ENCODE data around the gene DYNLT1. TPM values are rescaled to one million over a fixed set of nuclear protein-coding genes. Genes with fewer than 3 reads are reported as not detected.
"Not testable (repeated sequence)": the region's sequence is repeated elsewhere in the genome, so short reads cannot be mapped to it uniquely, and the experiment has no call there.

The DYNLT1 gene
- total and polyA plus RNA-seq, 9 of the 15 experiments (the other 6 are each of a cell fraction or from before 2014, with no cell fraction given) = 42.2 to 583 (median 127) TPM

DNA sequence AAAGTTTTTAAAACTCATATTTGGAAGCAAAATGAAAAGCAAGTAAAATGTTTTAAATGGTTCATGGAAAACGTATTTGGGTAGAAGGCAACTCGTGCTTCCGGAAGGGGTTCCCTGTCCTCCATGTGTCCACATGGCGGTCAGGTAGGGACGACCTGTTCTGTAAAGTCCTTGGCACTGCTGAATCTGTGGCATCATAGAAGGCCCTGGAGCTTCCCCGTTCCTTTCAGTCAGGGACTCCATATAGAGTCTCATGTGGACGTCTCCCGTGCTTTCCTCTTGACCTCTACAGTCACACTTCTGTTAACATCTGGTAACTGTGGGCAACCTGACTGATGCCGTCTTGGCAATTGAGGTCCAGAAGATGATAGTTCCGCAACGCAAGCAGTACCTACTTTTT is 11.4 kb downstream of the DYNLT1 start (continued):
- TF ChIP-seq, protein P1, sequence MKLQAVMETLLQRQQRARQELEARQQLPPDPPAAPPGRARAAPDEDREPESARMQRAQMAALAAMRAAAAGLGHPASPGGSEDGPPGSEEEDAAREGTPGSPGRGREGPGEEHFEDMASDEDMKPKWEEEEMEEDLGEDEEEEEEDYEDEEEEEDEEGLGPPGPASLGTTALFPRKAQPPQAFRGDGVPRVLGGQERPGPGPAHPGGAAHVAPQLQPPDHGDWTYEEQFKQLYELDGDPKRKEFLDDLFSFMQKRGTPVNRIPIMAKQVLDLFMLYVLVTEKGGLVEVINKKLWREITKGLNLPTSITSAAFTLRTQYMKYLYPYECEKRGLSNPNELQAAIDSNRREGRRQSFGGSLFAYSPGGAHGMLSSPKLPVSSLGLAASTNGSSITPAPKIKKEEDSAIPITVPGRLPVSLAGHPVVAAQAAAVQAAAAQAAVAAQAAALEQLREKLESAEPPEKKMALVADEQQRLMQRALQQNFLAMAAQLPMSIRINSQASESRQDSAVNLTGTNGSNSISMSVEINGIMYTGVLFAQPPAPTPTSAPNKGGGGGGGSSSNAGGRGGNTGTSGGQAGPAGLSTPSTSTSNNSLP (IDR thresholded peaks at IDR 0.05; ENCODE audit: borderline replicate concordance, low read depth, low read length) = no peak
- TF ChIP-seq BDP1 (IDR thresholded peaks at IDR 0.05; ENCODE audit: insufficient read depth, insufficient read length) = no peak
- no peak for TF ChIP-seq ARNT (IDR thresholded peaks at IDR 0.05)
- TF ChIP-seq BCOR (IDR thresholded peaks at IDR 0.05) = no peak
- no peak for TF ChIP-seq PPARD (CRISPR knock-in tag; IDR thresholded peaks at IDR 0.05)
- TF ChIP-seq HIVEP1 (CRISPR knock-in tag; IDR thresholded peaks at IDR 0.05) = no peak

- H2AFZ ChIP-seq (ENCODE audit: low read depth, low read length); intact Hi-C loops (cut with micrococcal nuclease); ATAC-seq; H3K9ac ChIP-seq (ENCODE audit: insufficient read depth in 1 of 2, low read depth in 2 of 2, low read length in 2 of 2); CTCF ChIA-PET (ENCODE audit: low intra/inter-chr PET ratio); H3K79me2 ChIP-seq (ENCODE audit: control insufficient read depth, insufficient read depth, low read length); in situ Hi-C loops (cut with MboI); FAIRE-seq; H3K9me3 ChIP-seq (replicated peaks; ENCODE audit: control insufficient read depth, insufficient read depth, low read depth, low read length); DNase-seq (ENCODE audit: extremely low read depth in 1 of 4, low spot score in 3 of 4); H3K4me3 ChIP-seq; H3K9me1 ChIP-seq (ENCODE audit: control insufficient read depth, insufficient read depth, low read length); H3K27me3 ChIP-seq (ENCODE audit: control insufficient read depth in 2 of 2, insufficient read depth in 2 of 2, low read length in 2 of 2); BruUV-seq (replicated peaks); TF ChIP-seq ATF3 (IDR thresholded peaks at IDR 0.05): not testable (repeated sequence)
- POLR2A ChIA-PET = interaction anchor here (1.0 kb wide), 1 partner anchor 17 kb away, joined by 4 read pairs; no protein-coding TSS in a partner anchor
- Histone ChIP-seq H3K36me3 (ENCODE audit: control insufficient read depth, insufficient read depth, low read length) (peaks cover 93% of the 10 kb centered on the region), H4K20me1 (replicated peaks; ENCODE audit: control insufficient read depth, insufficient read depth, low read length) (peaks cover 12% of the 10 kb centered on the region), H3K27ac (ENCODE audit: extremely low read depth, low read depth, low read length) (peak overlapping the region; percentile 51; the same call in 2 of the 3 replicates), H3K4me1 (replicated peaks in 1 of 2; ENCODE audit: control insufficient read depth in 2 of 2, insufficient read depth in 2 of 2, low read length in 2 of 2) (peaks cover 17% of the 10 kb centered on the region in 2 experiments), H3K4me2 (ENCODE audit: insufficient read depth, low read length) (peak overlapping the region; percentile 39)
- 95% methylated on average over 3 of the region's 3 CpGs for WGBS (ENCODE audit: insufficient coverage, low coverage, missing lambda C conversion rate)
- TF ChIP-seq FOXA3 (CRISPR knock-in tag; conservative IDR thresholded peaks at IDR 0.05 in 1 of 2, IDR thresholded peaks at IDR 0.05 in 1 of 2) (0 out of 4 replicates have a peak, but pooled peaks of 1 of the 2 experiments have one; percentile 5), TEAD1 (CRISPR knock-in tag; IDR thresholded peaks at IDR 0.05) (peak in 1 of 2 experiments; percentile 76; a peak in 1 of 4 replicates), ZNF143 (CRISPR knock-in tag; IDR thresholded peaks at IDR 0.05) (0 out of 2 replicates have a peak, but pooled peaks have one; percentile 39), ZNF263 (CRISPR knock-in tag; IDR thresholded peaks at IDR 0.05; ENCODE audit: borderline replicate concordance) (peak; percentile 59), FOSL1 (tag; conservative IDR thresholded peaks at IDR 0.05) (peak; percentile 63), L3MBTL2 (IDR thresholded peaks at IDR 0.05) (0 out of 2 replicates have a peak, but pooled peaks have one; percentile 1), ZFP36 (IDR thresholded peaks at IDR 0.05; ENCODE audit: low read depth, low read length, partially characterized antibody) (peak; percentile 1), MNT (conservative IDR thresholded peaks at IDR 0.05) (0 out of 4 replicates have a peak, but pooled peaks of 1 of the 2 experiments have one; percentile 14), ATF3 (CRISPR knock-in tag; conservative IDR thresholded peaks at IDR 0.05) (0 out of 2 replicates have a peak, but pooled peaks have one; percentile 5)
Observed at GRCh38 chr6:158632538-158633119, 11.9 kb downstream of the DYNLT1 start.
